ENCODE measurements around the gene CACNA1H.
A peak's percentile ranks its signal among the peaks of the same experiment; 100 is the strongest.

The CACNA1H gene

DNA sequence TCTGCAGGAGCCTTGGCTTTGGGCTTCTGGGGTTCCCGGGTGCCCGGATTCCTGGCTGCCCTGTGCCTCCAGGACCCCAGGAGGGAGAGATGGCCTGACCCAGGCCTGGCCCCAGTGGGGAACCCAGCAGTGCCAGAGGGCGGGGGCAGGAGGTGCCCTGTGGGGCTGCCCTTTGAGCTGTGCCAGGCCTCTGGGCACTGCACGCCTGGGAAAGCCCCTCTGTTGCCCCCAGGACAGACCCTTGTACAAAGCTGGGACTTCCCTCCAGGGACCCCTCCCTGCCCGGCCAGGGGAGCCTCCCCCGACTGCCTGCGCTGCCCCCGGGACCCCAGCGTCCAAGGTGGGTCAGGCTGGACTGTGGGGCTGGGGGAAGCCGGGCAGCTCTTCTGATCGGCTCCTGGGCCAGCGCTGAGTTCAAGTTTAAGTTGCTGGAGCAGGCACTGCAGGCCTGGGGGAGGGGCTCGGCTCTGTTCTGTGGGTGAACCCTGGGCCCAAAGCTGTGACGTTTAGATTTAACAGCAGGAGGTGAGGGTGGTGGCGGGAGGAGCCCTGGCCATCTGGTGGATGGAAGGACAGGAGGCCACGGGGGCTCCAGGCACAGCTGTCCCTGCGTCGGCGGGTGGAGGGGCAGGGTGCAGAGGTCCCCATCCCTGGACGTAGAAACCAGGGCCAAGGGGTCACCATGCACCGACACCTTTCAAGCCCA is 29.2 kb upstream of the CACNA1H start:
- no peak for DNase-seq

DNA sequence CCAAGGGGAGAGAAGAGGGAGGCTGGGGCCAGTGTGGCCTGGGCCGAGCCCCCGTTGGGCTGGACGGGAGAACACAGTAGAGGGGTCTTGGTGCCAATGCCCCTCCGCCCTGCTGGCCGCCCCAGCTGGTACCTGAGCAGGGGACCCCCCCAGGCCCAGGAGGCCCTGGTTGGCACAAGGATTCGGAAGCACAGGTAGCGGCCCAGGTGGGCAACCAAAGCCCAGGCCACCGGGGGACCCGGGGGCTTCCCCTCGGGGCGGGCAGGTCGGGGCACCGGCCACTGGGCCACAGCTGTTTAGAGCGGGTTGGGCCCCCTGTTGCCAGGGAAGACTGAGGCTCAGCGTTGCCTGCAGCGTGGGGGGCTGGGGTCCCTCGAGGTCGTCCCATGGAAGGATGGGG is 28.6 kb upstream of the CACNA1H start:
- DNase-seq = no peak

- DNase-seq = no peak
These were observed 28.1 kb upstream of the CACNA1H start for GRCh38 chr16:1124795-1125194.

- peak; percentile 54 for DNase-seq
These were observed 27.4 kb upstream of the CACNA1H start for GRCh38 chr16:1125471-1125870.

DNA sequence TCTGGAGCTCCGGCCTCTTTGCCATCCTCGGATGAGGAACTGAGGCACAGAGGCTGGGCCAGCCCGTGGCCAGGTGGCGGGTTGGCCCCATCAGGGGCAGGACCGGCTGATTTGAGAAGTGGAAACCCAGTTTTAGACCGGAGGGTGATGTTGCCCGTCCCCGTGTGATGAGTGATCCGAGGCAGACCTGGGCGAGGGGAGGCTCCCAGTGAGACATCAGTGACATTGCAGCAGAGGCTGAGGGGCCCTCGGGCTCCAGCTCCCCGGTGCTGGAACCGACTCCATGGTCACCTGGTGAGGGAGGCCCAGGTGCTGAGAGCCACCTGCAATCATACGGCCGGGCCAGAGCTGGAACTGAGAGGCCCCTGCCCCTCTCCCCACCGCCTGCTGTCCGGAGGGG is 26.9 kb upstream of the CACNA1H start:
- DNase-seq = no peak

GRCh38 chr16:1126586-1126985 is 26.3 kb upstream of the CACNA1H start:
- DNase-seq = no peak

DNA sequence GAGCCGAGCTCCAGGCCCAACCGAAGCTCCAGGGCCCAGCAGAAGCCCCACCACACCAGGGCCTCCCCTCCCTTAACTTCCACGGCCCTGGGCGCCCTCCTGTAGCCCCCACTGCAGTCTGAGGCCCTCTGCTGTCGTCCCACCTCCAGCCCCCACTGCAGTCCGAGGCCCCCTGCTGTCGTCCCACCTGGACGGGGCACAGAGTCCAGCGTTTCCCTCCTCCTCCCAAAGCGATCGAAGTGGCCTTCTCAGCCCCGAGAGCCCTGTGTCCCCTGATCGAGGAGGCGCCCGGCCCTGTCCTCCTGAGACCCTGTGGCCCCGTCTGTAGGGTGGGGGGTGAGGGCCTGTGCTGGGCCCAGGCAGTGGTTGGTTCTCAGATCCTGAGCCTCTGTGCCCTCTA is 25.8 kb upstream of the CACNA1H start:
- DNase-seq = no peak

GRCh38 chr16:1127971-1128715 is 24.8 kb upstream of the CACNA1H start:
- no peak for DNase-seq

- no peak for DNase-seq
These were observed 23.6 kb upstream of the CACNA1H start for GRCh38 chr16:1129106-1129960.

- no peak for DNase-seq
These were observed 22.5 kb upstream of the CACNA1H start for GRCh38 chr16:1130382-1130781.

DNA sequence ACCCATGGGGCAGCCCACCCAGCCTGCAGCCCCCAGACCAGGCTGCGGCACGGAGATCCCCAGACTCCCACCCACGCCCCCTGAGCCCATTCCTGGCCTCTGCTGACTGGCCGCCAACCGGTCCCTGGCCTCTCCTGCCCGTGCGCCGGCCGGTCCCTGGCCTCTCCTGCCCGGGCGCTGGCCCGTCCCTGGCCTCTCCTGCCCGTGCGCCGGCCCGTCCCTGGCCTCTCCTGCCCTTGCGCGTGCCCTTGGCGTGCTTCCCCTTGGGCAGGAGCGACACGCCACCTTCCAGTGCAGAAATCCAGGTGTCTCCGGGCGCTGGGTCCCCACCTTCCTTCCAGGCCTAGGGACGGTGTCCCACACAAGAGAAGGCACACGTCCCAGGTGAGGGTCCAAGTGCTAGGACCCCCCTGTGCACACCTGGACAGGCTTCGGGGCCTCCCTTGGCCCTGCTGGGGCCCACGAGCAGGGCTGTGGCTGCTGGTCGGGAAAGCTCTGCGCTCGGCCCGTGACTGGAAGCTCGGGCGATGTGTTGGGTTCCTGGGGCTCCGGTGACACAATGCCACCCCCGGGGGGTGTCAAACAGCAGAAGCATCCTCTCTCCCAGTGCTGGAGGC is 21.4 kb upstream of the CACNA1H start:
- no peak for DNase-seq

GRCh38 chr16:1132431-1132830 is 20.5 kb upstream of the CACNA1H start:
- no peak for DNase-seq

DNA sequence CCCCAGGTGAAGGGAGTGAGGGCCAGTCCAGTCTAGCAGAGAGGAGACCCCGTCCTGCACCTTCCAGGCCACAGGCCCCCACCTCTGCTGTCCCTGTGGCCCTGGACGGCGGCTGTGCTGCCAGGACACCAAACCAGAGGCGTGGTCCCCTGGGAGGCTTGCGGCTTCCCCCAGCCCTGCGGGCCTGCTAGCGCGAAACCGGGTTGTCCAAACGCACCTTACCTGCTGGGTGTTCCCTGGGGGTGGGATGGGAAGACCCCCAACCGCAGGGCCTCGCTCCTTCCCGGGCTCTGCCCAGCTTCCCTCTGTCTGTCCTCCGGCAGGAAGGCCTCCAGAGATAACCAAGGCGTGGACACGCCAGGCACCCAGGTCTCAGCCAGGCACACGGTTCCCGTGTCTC is 19.6 kb upstream of the CACNA1H start:
- no peak for DNase-seq

GRCh38 chr16:1133810-1134520 is 18.9 kb upstream of the CACNA1H start:
- DNase-seq = no peak

DNA sequence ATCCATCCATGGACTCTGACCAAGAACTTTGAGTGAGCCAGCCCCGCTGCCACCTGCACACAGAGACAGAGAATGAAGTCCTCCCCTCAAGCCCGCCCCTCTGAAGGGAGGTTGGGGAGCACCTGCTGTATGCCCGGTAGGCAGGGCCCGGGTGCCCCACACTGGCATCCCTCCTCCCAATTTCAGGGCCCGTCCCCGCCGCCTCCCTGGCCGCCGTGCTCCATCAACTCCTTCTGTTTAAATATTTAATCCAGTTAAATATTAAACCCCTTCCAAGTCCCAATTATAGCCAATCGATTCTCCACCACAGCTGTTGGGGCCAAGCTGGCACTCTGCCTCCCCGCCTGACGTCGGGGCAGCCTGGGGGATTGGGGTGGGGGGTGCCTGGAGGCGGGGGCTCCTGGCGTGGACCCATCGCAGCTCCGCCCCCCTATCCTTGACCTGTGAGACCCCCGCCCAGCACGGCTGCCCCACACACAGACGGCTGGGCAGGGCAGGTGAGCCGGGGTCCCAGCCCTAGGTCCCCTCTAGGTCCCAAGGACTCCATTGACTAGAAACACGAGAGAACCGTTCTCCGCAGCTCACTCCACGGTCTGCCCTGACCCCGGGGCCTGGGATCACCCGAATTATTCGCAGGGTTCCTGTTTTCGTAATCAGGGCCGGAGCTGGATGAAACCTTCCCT is 18.0 kb upstream of the CACNA1H start:
- DNase-seq = no peak

DNA sequence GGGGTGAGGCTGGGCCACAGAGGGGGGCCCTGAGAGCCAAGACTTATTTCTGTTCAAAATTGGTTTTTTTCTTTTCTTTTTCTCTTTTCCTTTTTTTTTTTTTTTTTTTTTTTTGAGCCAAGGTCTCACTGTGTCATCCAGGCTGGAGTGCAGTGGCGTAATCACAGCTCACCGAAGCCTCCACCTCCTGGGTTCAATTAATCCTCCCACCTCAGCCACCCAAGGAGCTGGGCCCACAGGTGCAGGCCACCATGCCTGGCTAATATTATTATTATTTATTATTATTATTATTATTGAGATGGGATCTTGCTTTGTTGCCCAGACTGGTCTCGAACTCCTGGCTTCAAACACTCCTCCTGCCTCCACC is 17.5 kb upstream of the CACNA1H start:
- DNase-seq = no peak

DNA sequence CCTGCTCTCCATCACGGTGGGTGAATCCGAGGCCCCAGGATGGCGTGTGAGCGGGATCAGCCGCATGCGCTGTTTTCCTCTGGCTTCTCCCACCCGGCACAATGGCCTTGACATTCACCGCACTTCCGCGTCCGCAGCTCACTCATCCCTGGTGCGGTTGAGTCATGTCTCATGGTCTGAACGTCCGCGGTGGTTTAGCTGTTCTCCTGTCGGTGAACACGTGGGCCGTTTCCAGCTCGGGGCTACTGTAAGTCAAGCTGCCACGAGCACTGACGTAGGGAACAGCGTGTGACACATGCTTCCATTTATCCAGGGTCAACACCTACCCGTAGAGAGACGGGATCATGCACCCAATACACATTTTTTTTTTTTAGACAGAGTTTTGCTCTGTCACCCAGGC is 15.3 kb upstream of the CACNA1H start:
- no peak for DNase-seq

DNA sequence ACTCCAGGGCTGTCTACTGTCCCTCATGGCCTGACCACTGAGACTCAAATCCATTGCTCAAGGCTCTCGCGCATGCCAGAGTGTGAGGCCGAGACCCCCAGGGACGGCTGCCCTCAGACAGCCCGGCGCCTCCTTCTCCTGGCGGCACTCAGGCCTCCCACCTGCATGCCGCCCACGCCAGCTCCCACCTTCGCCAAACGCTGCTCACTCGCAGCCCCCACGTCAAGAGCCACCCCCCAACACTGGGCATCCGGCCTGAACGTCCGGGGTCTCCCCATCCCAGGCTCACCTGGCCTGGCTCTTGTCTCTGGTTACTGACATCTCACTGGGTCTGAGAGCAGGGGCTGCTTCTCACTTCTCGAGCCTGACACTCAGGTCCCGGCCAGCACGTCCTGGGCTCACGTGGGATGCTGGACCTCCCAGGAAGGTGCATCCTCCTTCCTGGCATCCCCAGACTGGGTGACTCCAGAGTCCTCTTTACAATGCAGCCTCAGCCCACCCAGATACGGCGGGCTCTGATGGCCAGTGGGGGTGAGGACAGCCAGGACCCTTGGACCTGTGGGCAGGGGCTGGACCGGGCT is 12.2 kb upstream of the CACNA1H start:
- no peak for DNase-seq

DNA sequence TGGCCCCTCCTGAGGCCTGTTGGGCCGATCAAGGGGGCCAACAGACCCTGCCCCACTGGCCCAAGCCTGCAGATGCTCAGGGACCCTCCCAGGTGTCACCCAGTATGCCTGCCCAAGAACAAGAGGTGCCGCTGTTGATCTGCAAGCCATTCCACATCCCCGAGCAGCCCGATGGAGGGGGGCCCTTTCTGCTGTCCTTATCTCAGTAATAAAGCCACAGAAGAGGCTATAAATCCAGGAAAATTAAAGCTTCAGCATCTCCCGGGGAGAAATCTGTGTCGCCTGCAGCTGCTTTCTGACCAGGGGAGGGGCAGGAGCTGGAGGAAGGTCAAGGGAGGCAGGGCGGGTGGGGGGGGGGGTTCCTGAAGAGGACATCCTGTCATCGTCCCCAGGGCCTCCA is 11.7 kb upstream of the CACNA1H start:
- DNase-seq = no peak

DNA sequence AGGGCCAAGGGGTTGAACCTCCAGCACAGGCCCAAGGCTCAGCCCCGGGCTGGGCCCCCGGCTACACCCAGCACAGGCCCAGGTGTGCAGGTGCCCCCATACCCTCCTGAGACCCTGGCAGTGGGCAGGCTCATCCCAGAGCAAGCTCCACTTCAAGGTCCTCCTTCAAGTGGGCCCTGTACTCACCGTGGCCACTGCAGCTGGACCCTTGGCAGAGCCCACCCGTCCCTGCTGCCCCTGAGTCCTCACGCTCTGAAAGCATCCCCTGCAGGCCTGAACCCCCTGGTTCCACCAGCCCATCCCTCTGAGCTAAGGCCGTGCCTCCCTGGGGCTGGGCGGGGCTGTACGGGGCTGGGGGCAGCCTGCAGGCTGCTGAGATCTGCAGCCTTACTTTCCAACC is 11.2 kb upstream of the CACNA1H start:
- DNase-seq = no peak

DNA sequence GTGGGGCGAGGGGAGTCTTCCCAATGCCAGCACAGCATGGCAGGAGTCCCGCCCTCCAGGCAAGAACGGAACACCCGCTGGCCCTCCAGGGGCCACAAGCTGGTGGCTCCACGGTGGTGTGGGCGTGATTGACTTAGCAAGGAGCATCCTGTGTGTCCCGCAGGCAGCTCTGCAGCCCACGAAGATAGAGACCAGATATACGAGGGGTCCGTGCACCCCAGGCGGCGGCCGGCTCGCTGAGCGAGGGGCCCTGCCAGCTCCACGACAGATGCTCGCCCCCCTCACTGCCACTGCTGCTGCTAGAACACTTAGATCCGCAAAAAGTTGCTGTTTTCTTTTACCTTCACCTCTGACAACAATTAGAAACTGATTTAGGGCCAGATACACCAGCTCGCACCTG is 10.0 kb upstream of the CACNA1H start:
- DNase-seq = no peak

Measured in stimulated activated CD4-positive, alpha-beta T cell treated with anti-CD3 and anti-CD28 coated beads, Interleukin-15, amount 100 ng/mL, for 24 hours (primary cell).